ENCODE data around the gene NTM.

NTM gene

DNA sequence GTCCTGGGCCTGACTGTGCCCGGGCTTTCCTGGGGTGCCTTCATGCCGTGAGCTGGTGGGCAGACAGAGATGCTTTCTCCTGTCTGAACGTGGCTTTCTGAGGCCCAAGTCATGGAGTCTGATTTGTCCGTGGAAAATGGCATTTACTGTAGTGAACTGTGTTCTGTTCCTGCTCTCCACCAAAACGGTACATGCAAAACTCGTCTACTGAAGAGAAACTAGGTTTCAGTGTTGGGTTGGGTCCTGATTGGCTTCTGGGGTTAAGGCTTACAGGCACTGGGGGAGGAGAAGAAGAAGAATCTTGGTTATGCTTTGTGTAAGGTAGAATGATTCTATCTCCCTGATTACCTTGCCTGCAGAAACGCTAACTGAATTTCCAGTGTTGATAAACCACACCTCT, 541.7 kb downstream of the NTM start:
- no peak for DNase-seq (ENCODE audit: low spot score)
- peaks cover 42% of the 10 kb centered on the region for H3K27me3 Mint-ChIP-seq (ENCODE audit: low read depth)
- H3K36me3 Mint-ChIP-seq (ENCODE audit: low read depth) = no peaks in the 10 kb centered on the region
- no peaks in the 10 kb centered on the region for H3K4me1 Mint-ChIP-seq (ENCODE audit: low read depth)
- H3K27ac Mint-ChIP-seq = no peak overlapping the region
- no peak overlapping the region for H3K4me3 Mint-ChIP-seq
- H3K9me3 Mint-ChIP-seq = no peaks in the 10 kb centered on the region

DNA sequence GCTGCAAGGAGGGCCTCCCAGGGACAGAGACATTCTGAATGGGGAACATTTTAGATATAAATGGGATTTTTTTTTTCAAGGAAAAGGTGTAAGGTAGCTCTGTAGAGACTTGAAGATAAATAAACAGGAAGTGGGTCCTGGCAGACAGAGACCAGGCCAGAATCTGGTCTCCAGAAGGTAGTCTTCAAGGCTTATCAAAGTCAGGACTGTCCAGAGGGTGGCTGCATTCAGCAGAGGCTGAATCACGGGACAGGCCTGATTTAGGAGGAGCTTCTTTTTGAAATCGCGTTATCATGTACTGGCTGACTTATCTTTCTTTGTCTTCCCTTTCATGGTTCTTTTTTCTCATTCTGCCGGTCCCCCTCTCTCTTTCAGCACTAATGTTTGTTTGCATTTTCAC, 542.9 kb downstream of the NTM start:
- Mint-ChIP-seq H3K36me3 (ENCODE audit: low read depth) (no peaks in the 10 kb centered on the region), H3K4me3 (no peak overlapping the region), H3K4me1 (ENCODE audit: low read depth) (no peaks in the 10 kb centered on the region), H3K9me3 (no peaks in the 10 kb centered on the region), H3K27me3 (ENCODE audit: low read depth) (peaks cover 39% of the 10 kb centered on the region), H3K27ac (no peak overlapping the region)
- no peak for DNase-seq (ENCODE audit: low spot score)

DNA sequence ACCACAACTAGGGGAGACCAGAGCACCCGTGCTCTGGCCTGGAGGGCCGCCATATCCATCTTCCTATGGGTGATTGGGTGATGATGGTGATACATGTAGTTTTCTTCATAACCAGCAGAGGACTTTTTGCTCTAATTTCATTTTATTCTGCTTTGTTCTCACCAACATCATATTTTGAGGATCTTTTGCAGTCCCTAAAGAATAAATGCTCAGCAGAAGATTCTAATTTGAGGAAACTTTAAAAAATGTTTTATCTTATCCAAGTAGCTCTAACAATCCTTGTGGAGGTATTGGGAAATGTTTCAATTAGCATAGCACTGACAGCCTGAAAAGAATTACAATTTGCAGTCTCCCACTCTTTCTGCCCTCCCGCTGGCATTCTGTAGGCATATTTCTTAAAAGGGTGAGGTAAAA, 544.0 kb downstream of the NTM start:
- peaks cover 28% of the 10 kb centered on the region for H3K27me3 Mint-ChIP-seq (ENCODE audit: low read depth)
- no peaks in the 10 kb centered on the region for H3K4me1 Mint-ChIP-seq (ENCODE audit: low read depth)
- no peaks in the 10 kb centered on the region for H3K36me3 Mint-ChIP-seq (ENCODE audit: low read depth)
- no peak for DNase-seq (ENCODE audit: low spot score)
- no peak overlapping the region for H3K4me3 Mint-ChIP-seq
- no peaks in the 10 kb centered on the region for H3K9me3 Mint-ChIP-seq
- H3K27ac Mint-ChIP-seq = no peak overlapping the region

DNA sequence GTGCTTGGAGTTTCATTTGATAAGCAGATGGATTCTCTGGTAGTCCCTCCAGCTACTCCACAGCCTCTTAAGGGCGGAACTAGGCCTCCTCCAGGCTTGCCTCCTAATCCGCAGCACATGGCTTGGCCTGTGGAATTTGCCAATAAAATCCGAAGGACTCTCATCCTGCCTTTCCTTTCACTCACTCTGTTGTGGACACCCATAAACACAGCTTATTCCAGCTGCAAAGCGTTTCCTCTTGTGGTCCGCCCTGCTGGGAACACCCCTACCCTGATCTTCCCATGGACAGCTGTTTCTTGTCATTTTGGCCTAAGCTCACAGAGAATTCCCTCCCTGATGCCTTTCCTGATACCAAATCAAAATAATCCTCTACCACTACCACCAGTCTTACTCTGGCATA, 546.2 kb downstream of the NTM start:
- no peak overlapping the region for H3K4me3 Mint-ChIP-seq

DNA sequence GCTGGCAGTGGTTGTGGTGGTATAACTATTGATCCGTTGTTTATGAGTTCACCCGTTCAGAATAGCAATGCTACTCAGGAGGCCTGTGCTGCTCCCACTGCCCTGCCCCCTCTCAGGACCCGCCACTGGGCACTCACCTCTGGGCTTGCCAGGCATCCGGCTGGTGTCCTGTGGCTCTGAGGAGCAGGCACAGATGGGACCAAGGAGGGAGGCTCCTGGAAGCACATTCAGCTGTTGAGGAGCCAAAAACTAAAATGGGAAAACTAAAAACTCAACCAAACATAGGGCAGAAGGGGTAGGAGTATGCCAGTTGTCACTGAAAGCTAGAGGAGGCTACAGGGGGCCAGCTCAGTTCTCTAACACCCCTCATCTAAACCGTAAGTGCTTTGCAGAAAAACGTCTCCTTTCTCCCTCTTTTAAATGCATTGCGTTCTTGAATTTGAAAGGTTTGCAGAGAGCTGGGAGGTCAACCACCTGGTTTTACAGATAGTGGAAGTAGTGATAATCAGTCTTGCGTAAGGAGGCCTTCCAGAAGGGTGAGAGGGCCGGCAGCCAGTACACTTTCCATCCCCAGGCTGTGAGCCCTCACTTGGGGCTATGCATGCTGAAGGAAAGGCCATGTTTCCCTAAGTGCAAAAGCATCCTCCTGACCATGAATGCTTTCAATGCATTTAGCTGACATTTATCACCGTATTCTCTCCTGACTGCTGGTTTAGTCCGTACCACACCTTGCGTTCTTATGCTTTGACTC, 547.4 kb downstream of the NTM start:
- Mint-ChIP-seq H3K27me3 (ENCODE audit: low read depth) (peaks cover 4% of the 10 kb centered on the region), H3K4me3 (no peak overlapping the region), H3K27ac (no peak overlapping the region), H3K4me1 (ENCODE audit: low read depth) (no peaks in the 10 kb centered on the region), H3K9me3 (no peaks in the 10 kb centered on the region), H3K36me3 (ENCODE audit: low read depth) (no peaks in the 10 kb centered on the region)
- DNase-seq (ENCODE audit: low spot score) = no peak

More for the DNA sequence above, 546.2 kb downstream of the NTM start:
- no peaks in the 10 kb centered on the region for H3K4me1 Mint-ChIP-seq (ENCODE audit: low read depth)
- H3K9me3 Mint-ChIP-seq = no peaks in the 10 kb centered on the region
- H3K36me3 Mint-ChIP-seq (ENCODE audit: low read depth) = no peaks in the 10 kb centered on the region
- H3K27me3 Mint-ChIP-seq (ENCODE audit: low read depth) = peaks cover 12% of the 10 kb centered on the region
- no peak for DNase-seq (ENCODE audit: low spot score)
- H3K27ac Mint-ChIP-seq = no peak overlapping the region

- Mint-ChIP-seq H3K9me3 (no peaks in the 10 kb centered on the region), H3K4me3 (no peak overlapping the region), H3K36me3 (ENCODE audit: low read depth) (no peaks in the 10 kb centered on the region), H3K27me3 (ENCODE audit: low read depth) (peaks cover 2% of the 10 kb centered on the region), H3K27ac (no peak overlapping the region), H3K4me1 (ENCODE audit: low read depth) (no peaks in the 10 kb centered on the region)
- no peak for DNase-seq (ENCODE audit: low spot score)
Measured at GRCh38 chr11:131918663-131919062, 548.2 kb downstream of the NTM start.

DNA sequence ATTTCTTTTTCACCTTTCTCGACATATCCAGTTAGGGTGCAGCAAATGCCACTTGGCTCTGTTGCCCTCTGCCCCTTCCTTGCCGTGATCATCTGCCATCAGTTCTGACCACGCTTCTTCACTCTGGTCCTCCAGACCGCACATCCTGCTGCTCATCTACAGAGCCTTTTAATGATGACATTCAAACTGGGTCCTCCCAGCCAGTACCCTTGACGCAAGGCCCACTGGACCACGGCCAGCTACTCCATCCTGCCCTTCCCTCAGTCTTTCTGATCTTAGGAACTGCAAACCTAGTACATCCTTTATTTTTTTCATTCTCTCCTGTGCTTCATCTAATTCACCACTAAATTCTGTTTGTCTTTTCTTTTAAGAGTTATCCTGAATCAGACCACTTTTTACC, 551.8 kb downstream of the NTM start:
- Mint-ChIP-seq H3K4me1 (ENCODE audit: low read depth) (no peaks in the 10 kb centered on the region), H3K9me3 (no peaks in the 10 kb centered on the region), H3K4me3 (no peak overlapping the region)

GRCh38 chr11:131923309-131923708, 552.9 kb downstream of the NTM start:
- H3K4me3 Mint-ChIP-seq = no peak overlapping the region

More for the DNA sequence above, 551.8 kb downstream of the NTM start:
- Mint-ChIP-seq H3K27ac (no peak overlapping the region), H3K36me3 (ENCODE audit: low read depth) (no peaks in the 10 kb centered on the region), H3K27me3 (ENCODE audit: low read depth) (no peaks in the 10 kb centered on the region)
- DNase-seq (ENCODE audit: low spot score) = no peak

DNA sequence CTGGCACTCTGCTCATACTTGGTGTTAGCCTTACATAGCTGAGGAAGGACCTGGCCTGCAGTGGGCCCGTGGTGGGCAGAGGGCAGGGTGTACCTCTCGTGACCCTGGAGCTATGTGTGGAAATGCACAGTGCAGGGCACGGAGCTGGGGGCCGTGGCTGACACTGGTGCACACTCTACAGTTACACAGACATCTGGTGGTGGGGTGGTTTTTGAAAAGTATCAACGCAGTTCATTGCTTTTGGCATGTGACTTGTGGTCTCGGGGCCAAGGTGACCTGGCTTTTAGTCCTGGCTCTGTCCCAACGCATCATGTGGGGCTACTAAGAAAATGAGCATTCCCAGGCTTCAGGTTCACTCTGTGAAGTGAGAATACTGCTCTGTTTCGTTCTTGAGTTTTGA, 553.6 kb downstream of the NTM start:
- Mint-ChIP-seq H3K27me3 (ENCODE audit: low read depth) (no peaks in the 10 kb centered on the region), H3K36me3 (ENCODE audit: low read depth) (no peaks in the 10 kb centered on the region), H3K27ac (no peak overlapping the region), H3K4me3 (no peak overlapping the region), H3K9me3 (no peaks in the 10 kb centered on the region), H3K4me1 (ENCODE audit: low read depth) (no peaks in the 10 kb centered on the region)
- no peak for DNase-seq (ENCODE audit: low spot score)

More at GRCh38 chr11:131923309-131923708, 552.9 kb downstream of the NTM start:
- DNase-seq (ENCODE audit: low spot score) = no peak
- Mint-ChIP-seq H3K27me3 (ENCODE audit: low read depth) (no peaks in the 10 kb centered on the region), H3K4me1 (ENCODE audit: low read depth) (no peaks in the 10 kb centered on the region), H3K9me3 (no peaks in the 10 kb centered on the region), H3K27ac (no peak overlapping the region), H3K36me3 (ENCODE audit: low read depth) (no peaks in the 10 kb centered on the region)

DNA sequence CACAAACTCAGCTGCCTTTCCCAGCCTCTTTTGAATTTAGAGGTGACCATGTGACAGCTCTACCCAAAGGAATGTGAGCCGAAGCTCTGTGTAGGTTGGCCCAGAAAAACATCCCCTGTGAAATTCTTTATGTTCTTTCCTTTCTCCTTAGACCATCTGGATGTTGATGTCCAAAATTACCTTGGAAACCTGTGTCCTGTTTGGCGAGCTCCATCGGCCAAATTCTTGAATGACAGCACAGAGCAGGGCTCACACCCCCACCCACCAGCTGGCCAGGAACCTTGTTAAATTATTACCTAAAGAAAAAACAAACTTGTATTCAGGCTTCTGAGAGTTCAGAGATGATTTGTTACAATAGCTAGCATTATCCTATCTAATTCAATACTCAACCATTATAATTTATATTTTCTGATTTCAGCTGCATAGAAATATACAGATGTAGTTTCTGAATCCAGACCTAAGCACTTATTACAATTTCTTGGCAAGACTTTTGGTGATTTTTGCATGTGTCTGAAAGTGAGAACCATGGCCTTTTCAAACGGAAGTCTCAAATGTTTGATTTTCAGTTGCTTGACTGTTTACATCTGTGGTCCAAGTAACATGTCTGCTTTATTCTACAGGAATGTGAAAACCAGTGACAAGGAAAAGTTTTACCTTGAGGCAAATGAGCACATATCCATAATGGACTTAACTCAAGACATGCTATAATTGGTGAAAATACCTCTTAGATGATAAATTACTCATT, 554.2 kb downstream of the NTM start:
- H3K27ac Mint-ChIP-seq = no peak overlapping the region
- no peak overlapping the region for H3K4me3 Mint-ChIP-seq
- H3K27me3 Mint-ChIP-seq (ENCODE audit: low read depth) = no peaks in the 10 kb centered on the region
- H3K36me3 Mint-ChIP-seq (ENCODE audit: low read depth) = no peaks in the 10 kb centered on the region
- no peaks in the 10 kb centered on the region for H3K4me1 Mint-ChIP-seq (ENCODE audit: low read depth)
- H3K9me3 Mint-ChIP-seq = no peaks in the 10 kb centered on the region
- no peak for DNase-seq (ENCODE audit: low spot score)

DNA sequence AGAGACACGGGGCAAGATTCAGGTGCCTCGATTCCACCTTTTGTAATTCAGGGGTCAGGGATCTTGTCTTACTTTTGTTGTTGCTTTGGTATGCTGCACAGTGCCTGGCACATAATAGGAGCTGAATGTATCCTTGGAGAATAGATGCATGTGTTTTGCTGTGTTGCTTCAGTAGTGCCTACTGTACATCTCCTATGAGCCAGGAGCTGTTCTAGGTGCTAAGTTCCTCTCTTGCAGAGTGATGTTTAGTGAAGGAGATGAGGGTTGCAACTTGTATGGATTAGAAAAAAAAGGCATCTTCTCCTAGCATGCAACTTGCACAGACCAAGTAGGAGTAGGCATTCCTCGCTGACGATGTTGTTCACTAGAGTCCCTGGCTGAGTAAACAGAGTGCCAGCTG, 555.4 kb downstream of the NTM start:
- H3K4me3 Mint-ChIP-seq = no peak overlapping the region
- no peak overlapping the region for H3K27ac Mint-ChIP-seq
- H3K36me3 Mint-ChIP-seq (ENCODE audit: low read depth) = no peaks in the 10 kb centered on the region
- no peaks in the 10 kb centered on the region for H3K4me1 Mint-ChIP-seq (ENCODE audit: low read depth)
- no peaks in the 10 kb centered on the region for H3K27me3 Mint-ChIP-seq (ENCODE audit: low read depth)
- H3K9me3 Mint-ChIP-seq = no peaks in the 10 kb centered on the region
- DNase-seq (ENCODE audit: low spot score) = no peak

DNA sequence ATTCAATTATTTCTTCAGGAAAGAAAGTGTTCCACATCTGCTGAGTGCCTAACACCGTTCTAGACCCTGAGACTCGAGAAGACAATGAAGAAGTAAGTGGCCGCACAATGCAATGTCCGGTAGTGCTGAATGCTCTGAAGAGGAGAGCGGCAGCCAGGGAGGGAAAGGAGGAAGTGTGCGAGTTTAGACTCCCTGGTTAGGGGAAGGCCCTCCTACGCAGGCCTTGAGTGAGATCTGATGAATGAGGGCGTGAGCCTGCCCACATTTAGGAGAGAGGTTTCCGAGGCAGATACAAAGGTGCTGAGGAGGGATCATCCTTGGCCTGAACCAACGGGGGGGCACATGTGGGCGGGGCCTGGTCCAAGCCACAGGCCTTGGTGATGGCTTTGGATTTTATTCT, 558.6 kb downstream of the NTM start:
- H3K36me3 Mint-ChIP-seq (ENCODE audit: low read depth) = no peaks in the 10 kb centered on the region
- no peak overlapping the region for H3K27ac Mint-ChIP-seq
- no peaks in the 10 kb centered on the region for H3K9me3 Mint-ChIP-seq
- no peak overlapping the region for H3K4me3 Mint-ChIP-seq
- no peaks in the 10 kb centered on the region for H3K4me1 Mint-ChIP-seq (ENCODE audit: low read depth)
- no peaks in the 10 kb centered on the region for H3K27me3 Mint-ChIP-seq (ENCODE audit: low read depth)
- no peak for DNase-seq (ENCODE audit: low spot score)

GRCh38 chr11:131932584-131933325, 562.3 kb downstream of the NTM start:
- Mint-ChIP-seq H3K36me3 (ENCODE audit: low read depth) (no peaks in the 10 kb centered on the region), H3K4me1 (ENCODE audit: low read depth) (no peaks in the 10 kb centered on the region), H3K4me3 (no peak overlapping the region), H3K9me3 (no peaks in the 10 kb centered on the region), H3K27ac (no peak overlapping the region), H3K27me3 (ENCODE audit: low read depth) (no peaks in the 10 kb centered on the region)
- no peak for DNase-seq (ENCODE audit: low spot score)

GRCh38 chr11:131934006-131934405, 563.6 kb downstream of the NTM start:
- H3K9me3 Mint-ChIP-seq = no peaks in the 10 kb centered on the region
- H3K27me3 Mint-ChIP-seq (ENCODE audit: low read depth) = no peaks in the 10 kb centered on the region
- no peak overlapping the region for H3K27ac Mint-ChIP-seq
- no peaks in the 10 kb centered on the region for H3K36me3 Mint-ChIP-seq (ENCODE audit: low read depth)
- no peaks in the 10 kb centered on the region for H3K4me1 Mint-ChIP-seq (ENCODE audit: low read depth)
- H3K4me3 Mint-ChIP-seq = no peak overlapping the region
- no peak for DNase-seq (ENCODE audit: low spot score)

All from T-helper 2 cell treated with Interferon-gamma antibody and Interleukin-4, amounts not matched to agents 5 μg/mL and 100 μg/mL, for 36 hours (primary cell).